HG03159 (cell line): Measurements from ENCODE around the gene KCNC1.

Experiments
- ATAC-seq: cut with Tn5 transposase; IDR thresholded peaks from one replicate; pipeline ENCODE4 v1.9.1; 2021; ENCODE audit warnings: mild to moderate bottlenecking, moderate library complexity; ENCODE audit not compliant: unreplicated experiment

The KCNC1 gene

GRCh38 chr11:17772704-17773600 is 38.4 kb downstream of the KCNC1 start:
- ATAC-seq = no peak

GRCh38 chr11:17773674-17774073 is 39.1 kb downstream of the KCNC1 start:
- no peak for ATAC-seq

GRCh38 chr11:17774232-17775034 is 39.9 kb downstream of the KCNC1 start:
- no peak for ATAC-seq

GRCh38 chr11:17775035-17775348 is 40.4 kb downstream of the KCNC1 start:
- no peak for ATAC-seq

- ATAC-seq = no peak
Measured at GRCh38 chr11:17775507-17776211, 41.1 kb downstream of the KCNC1 start.

GRCh38 chr11:17776212-17776875 is 41.8 kb downstream of the KCNC1 start:
- no peak for ATAC-seq

- ATAC-seq = no peak
Measured at GRCh38 chr11:17777086-17777737, 42.6 kb downstream of the KCNC1 start.

GRCh38 chr11:17777738-17778091 is 43.1 kb downstream of the KCNC1 start:
- no peak for ATAC-seq

- no peak for ATAC-seq
Measured at GRCh38 chr11:17778352-17778751, 43.8 kb downstream of the KCNC1 start.

GRCh38 chr11:17778956-17779860 is 44.6 kb downstream of the KCNC1 start:
- ATAC-seq = no peak

GRCh38 chr11:17779861-17780594 is 45.4 kb downstream of the KCNC1 start:
- ATAC-seq = no peak

GRCh38 chr11:17780668-17781067 is 46.1 kb downstream of the KCNC1 start:
- ATAC-seq = no peak

- ATAC-seq = no peak
Measured at GRCh38 chr11:17781221-17781620, 46.6 kb downstream of the KCNC1 start.

GRCh38 chr11:17781626-17782025 is 47.0 kb downstream of the KCNC1 start:
- ATAC-seq = no peak

GRCh38 chr11:17782145-17782544 is 47.6 kb downstream of the KCNC1 start:
- no peak for ATAC-seq

- no peak for ATAC-seq
Measured at GRCh38 chr11:17782603-17783337, 48.2 kb downstream of the KCNC1 start.

- ATAC-seq = no peak
Measured at GRCh38 chr11:17783878-17784277, 49.3 kb downstream of the KCNC1 start.
